ENCODE measurements around the gene PCNX2. TPM values are rescaled to one million over a fixed set of nuclear protein-coding genes. Genes with fewer than 3 reads are reported as not detected.

PCNX2 gene
- total and polyA plus RNA-seq, 2 of the 8 experiments (the other 6 are each of a cell fraction or from before 2014, with no cell fraction given) = 46.1 to 57.6 TPM

- TF ChIP-seq SAP30 (IDR thresholded peaks at IDR 0.05; ENCODE audit: insufficient read depth, insufficient replicate concordance, low read length) = no peak
Observed at GRCh38 chr1:233038581-233038980, 256.9 kb downstream of the PCNX2 start (continued).

GRCh38 chr1:233037843-233038242 lies 257.7 kb downstream of the PCNX2 start:
- POLR2A ChIA-PET (ENCODE audit: partially characterized antibody) = no interaction called here
- FAIRE-seq = no peak
- H3K4me3 ChIP-seq (ENCODE audit: extremely low read depth in 1 of 4, insufficient read depth in 2 of 4, low read depth in 3 of 4, low read length in 4 of 4) = no peak overlapping the region
- TF ChIP-seq SIN3A (conservative IDR thresholded peaks at IDR 0.05 in 1 of 2, IDR thresholded peaks at IDR 0.05 in 1 of 2; ENCODE audit: low read depth in 1 of 2, low read length in 2 of 2) (no peak), SP4 (IDR thresholded peaks at IDR 0.05; ENCODE audit: low read length) (no peak), E2F6 (IDR thresholded peaks at IDR 0.05) (no peak), TEAD4 (IDR thresholded peaks at IDR 0.05; ENCODE audit: low read depth, low read length) (no peak), CHD1 (IDR thresholded peaks at IDR 0.05; ENCODE audit: low read depth, low read length) (no peak), ASH2L (IDR thresholded peaks at IDR 0.05; ENCODE audit: low read length) (no peak), KDM4A (IDR thresholded peaks at IDR 0.05; ENCODE audit: low read depth, low read length, severe bottlenecking) (no peak), BCL11A (IDR thresholded peaks at IDR 0.05; ENCODE audit: low read depth in 2 of 2, low read length in 2 of 2) (no peak), SIRT6 (IDR thresholded peaks at IDR 0.05; ENCODE audit: low read length) (no peak)

More at GRCh38 chr1:233037843-233038242, 257.7 kb downstream of the PCNX2 start:
- H2BK12ac ChIP-seq (ENCODE audit: low read depth, low read length) = no peak overlapping the region
- no peaks in the 10 kb centered on the region for H3K4me1 ChIP-seq (replicated peaks in 1 of 4; ENCODE audit: control insufficient read depth in 3 of 4, insufficient read depth in 4 of 4, low read length in 3 of 4)
- no peak overlapping the region for H4K5ac ChIP-seq (ENCODE audit: insufficient read length, low read depth, low read length)
- H4K8ac ChIP-seq (ENCODE audit: extremely low read depth, insufficient read depth, low read length) = no peak overlapping the region
- H2BK15ac ChIP-seq (ENCODE audit: low read length) = no peak overlapping the region
- H3K9me3 ChIP-seq (ENCODE audit: insufficient read depth in 2 of 2, low read depth in 1 of 2, low read length in 1 of 2) = no peaks in the 10 kb centered on the region
- no peak overlapping the region for H3K9ac ChIP-seq (replicated peaks in 1 of 4; ENCODE audit: extremely low read depth in 1 of 4, low read depth in 3 of 4, low read length in 3 of 4)
- no peaks in the 10 kb centered on the region for H4K20me1 ChIP-seq (replicated peaks in 1 of 2; ENCODE audit: control insufficient read depth in 1 of 2, insufficient read depth in 2 of 2, low read length in 2 of 2)
- no peak overlapping the region for H2AFZ ChIP-seq (ENCODE audit: low read length)
- CTCF ChIA-PET (ENCODE audit: partially characterized antibody) = interaction anchor here (1.1 kb wide), 1 partner anchor 13 kb away, joined by 3 read pairs; no protein-coding TSS in a partner anchor
- H2BK20ac ChIP-seq (ENCODE audit: low read length) = no peak overlapping the region
- no peaks in the 10 kb centered on the region for H3K23me2 ChIP-seq (ENCODE audit: low read depth, low read length)
- H3K18ac ChIP-seq (ENCODE audit: extremely low read depth, low read length) = no peak overlapping the region
- no peak overlapping the region for H2BK5ac ChIP-seq (ENCODE audit: low read depth, low read length)
- H3K4ac ChIP-seq (replicated peaks; ENCODE audit: insufficient read length, low read depth, low read length) = no peak overlapping the region
- H3K56ac ChIP-seq (replicated peaks; ENCODE audit: insufficient read length, low read depth, low read length) = no peak overlapping the region
- no peak overlapping the region for H3K23ac ChIP-seq (ENCODE audit: insufficient read length)
- no peaks in the 10 kb centered on the region; a peak in 2 of 8 replicates for H3K36me3 ChIP-seq (ENCODE audit: control insufficient read depth in 2 of 4, insufficient read depth in 4 of 4, low read length in 3 of 4)
- H3K4me2 ChIP-seq (ENCODE audit: insufficient read depth in 1 of 2, low read depth in 2 of 2, low read length in 2 of 2) = no peak overlapping the region
- H4K91ac ChIP-seq (replicated peaks; ENCODE audit: insufficient read length, low read length) = no peak overlapping the region
- no peak for DNase-seq (ENCODE audit: low read depth in 1 of 2, low spot score in 2 of 2)
- no peak overlapping the region for H2AK5ac ChIP-seq (ENCODE audit: low read depth, low read length)
- no peak overlapping the region for H2BK120ac ChIP-seq (replicated peaks; ENCODE audit: low read depth, low read length)
- H3K27ac ChIP-seq (ENCODE audit: low read depth, low read length) = no peak overlapping the region
- no peaks in the 10 kb centered on the region for H3K79me2 ChIP-seq (ENCODE audit: control insufficient read depth in 1 of 2, insufficient read depth in 2 of 2, low read length in 2 of 2)
- H3K27me3 ChIP-seq (replicated peaks in 1 of 4; ENCODE audit: control insufficient read depth in 3 of 4, extremely low read depth in 1 of 4, insufficient read depth in 3 of 4, low read length in 3 of 4) = no peaks in the 10 kb centered on the region
- H3K79me1 ChIP-seq (ENCODE audit: low read depth, low read length) = no peaks in the 10 kb centered on the region
- H3K14ac ChIP-seq (ENCODE audit: insufficient read length) = no peak overlapping the region
